ENCODE measurements around the gene VPREB3. TPM values are rescaled to one million over a fixed set of nuclear protein-coding genes. Genes with fewer than 3 reads are reported as not detected.

VPREB3 gene
- polyA plus RNA-seq, 1 donor (not counting 4 experiments of a cell fraction or from before 2014, with no cell fraction given): not detected

DNA sequence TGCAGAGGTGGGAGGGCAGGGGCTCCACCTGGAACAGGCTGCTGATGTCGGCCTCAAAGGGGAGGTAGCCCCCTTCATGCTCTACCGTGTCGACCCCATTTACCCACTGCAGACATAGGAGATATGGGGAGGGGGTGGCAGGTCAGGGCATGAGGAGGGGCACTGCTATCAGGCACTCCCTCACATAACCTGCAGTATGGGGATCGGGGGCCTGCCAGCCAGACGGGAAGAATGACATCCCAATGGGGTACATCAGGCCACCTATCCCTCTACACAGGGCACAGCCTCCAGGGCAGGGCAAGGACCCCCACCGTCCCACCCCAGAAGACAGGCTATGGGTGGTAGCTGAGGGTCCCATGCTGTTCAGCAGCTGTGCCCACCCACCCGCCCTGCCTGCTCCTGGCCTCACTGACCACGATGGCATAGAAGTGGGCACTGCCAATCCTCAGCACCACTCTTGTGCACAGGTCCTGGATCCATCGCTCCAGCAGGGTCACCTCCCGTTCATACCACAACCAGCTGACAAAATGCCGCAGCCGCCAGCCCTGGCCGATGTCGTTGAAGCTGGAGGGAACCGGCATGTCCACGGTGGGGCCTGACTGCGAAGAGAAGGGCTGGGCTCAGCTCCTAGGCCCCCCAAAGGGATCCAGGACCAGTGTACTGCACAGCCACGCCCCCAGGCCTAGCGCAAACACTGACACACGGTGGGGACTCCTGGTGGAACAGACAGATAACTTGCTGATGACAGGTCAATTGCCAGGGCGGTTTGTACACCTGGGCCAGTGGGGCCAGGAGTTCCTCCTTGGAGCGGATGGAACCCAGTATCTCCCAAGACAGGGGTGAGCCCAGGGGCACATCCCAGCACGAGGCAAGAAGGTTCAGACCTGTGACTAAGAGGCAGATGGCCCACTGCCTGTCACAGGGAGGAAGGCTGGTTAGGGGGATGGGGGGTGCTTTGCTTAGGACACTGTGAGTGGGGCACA lies 39.3 kb downstream of the VPREB3 start:
- Histone ChIP-seq H3K36me3 (ENCODE audit: control insufficient read depth in 2 of 2, extremely low read depth in 1 of 2, insufficient read depth in 2 of 2, low read length in 2 of 2) (peaks cover 12 to 13% of the 10 kb centered on the region in 2 experiments), H3K27ac (ENCODE audit: control insufficient read depth, insufficient read depth, low read length) (no peak overlapping the region), H2AFZ (ENCODE audit: control insufficient read depth, low read length) (no peak overlapping the region), H3K9me3 (ENCODE audit: control insufficient read depth, low read depth, low read length) (no peaks in the 10 kb centered on the region), H4K20me1 (ENCODE audit: control insufficient read depth, extremely low read depth, insufficient read depth, low read length) (no peaks in the 10 kb centered on the region), H3K27me3 (ENCODE audit: control insufficient read depth, extremely low read depth, insufficient read depth, low read length) (no peaks in the 10 kb centered on the region), H3K4me3 (ENCODE audit: control insufficient read depth in 2 of 3, extremely low read depth in 1 of 3, insufficient read depth in 2 of 3, low read depth in 1 of 3, low read length in 3 of 3) (no peak overlapping the region), H3K4me2 (ENCODE audit: control insufficient read depth, extremely low read depth, insufficient read depth, low read depth, low read length) (no peak overlapping the region), H3K9ac (ENCODE audit: control insufficient read depth, extremely low read depth, insufficient read depth, low read length) (no peak overlapping the region), H3K9me1 (ENCODE audit: control insufficient read depth, extremely low read depth, insufficient read depth, low read length) (no peaks in the 10 kb centered on the region), H3K79me2 (ENCODE audit: control insufficient read depth, insufficient read depth, low read length) (peaks cover 9% of the 10 kb centered on the region), H3K4me1 (ENCODE audit: control insufficient read depth, extremely low read depth, insufficient read depth, low read length) (no peaks in the 10 kb centered on the region)
- dilution Hi-C loops (cut with MboI; ENCODE audit: extremely low pct_ligation_motif_present, low sequenced_read_pairs): no loop called here
- FAIRE-seq (no peak), DNase-seq (ENCODE audit: low read depth, low spot score) (no peak)
- no peak for TF ChIP-seq EZH2 (IDR thresholded peaks at IDR 0.05; ENCODE audit: low read length)
- TF ChIP-seq, protein P1, sequence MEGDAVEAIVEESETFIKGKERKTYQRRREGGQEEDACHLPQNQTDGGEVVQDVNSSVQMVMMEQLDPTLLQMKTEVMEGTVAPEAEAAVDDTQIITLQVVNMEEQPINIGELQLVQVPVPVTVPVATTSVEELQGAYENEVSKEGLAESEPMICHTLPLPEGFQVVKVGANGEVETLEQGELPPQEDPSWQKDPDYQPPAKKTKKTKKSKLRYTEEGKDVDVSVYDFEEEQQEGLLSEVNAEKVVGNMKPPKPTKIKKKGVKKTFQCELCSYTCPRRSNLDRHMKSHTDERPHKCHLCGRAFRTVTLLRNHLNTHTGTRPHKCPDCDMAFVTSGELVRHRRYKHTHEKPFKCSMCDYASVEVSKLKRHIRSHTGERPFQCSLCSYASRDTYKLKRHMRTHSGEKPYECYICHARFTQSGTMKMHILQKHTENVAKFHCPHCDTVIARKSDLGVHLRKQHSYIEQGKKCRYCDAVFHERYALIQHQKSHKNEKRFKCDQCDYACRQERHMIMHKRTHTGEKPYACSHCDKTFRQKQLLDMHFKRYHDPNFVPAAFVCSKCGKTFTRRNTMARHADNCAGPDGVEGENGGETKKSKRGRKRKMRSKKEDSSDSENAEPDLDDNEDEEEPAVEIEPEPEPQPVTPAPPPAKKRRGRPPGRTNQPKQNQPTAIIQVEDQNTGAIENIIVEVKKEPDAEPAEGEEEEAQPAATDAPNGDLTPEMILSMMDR (optimal IDR thresholded peaks at IDR 0.05 in 1 of 3, IDR thresholded peaks at IDR 0.05 in 1 of 3, conservative IDR thresholded peaks at IDR 0.05 in 1 of 3; ENCODE audit: extremely low read depth in 1 of 3, insufficient read depth in 2 of 3, low read length in 3 of 3): no peak

DNA sequence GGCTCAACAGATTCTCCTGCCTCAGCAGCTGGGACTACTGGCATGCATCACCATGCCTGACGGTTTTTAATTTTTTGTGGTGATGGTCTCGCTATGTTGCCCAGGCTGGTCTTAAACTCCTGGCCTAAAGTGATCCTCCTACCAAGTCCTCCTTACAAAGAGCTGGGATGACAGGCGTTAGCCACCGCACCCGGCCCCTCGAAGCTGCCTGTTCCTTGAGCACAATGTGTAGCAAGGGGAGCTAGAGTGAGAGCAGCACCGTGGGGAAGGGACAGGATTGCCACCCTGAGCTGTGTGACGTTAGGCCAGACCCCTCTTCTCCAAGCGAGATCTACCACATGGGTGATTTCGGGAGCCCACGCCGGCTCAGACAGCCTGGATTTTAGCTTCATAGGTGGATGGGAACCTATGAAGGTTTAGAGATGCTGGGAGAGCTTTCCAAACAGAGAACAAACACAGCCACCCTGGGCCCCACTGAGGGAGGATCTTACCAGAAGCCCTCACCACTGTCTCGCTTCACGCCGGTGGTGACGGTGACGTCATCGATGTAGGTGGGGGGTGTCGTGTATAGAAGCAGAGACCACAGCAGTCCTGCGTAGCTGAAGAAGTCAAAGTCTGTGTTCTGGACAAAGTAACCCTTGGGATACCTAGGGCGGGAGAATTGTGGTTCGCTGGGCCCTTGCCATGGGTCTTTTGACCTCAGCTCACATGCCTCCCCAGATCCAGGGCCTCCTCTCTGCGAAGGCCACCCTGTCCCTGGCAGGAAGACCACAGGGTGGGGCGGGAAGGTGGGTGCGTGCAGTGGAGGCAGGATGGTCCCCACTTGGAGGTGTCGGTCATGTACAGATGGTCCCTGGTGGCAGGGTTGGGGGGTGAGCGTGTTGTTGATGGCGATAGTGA lies 40.3 kb downstream of the VPREB3 start:
- peaks cover 17 to 20% of the 10 kb centered on the region in 2 experiments for H3K36me3 ChIP-seq (ENCODE audit: control insufficient read depth in 2 of 2, extremely low read depth in 1 of 2, insufficient read depth in 2 of 2, low read length in 2 of 2)

More for the DNA sequence above, 40.3 kb downstream of the VPREB3 start:
- DNase-seq (ENCODE audit: low read depth, low spot score) (no peak), FAIRE-seq (no peak)
- Histone ChIP-seq H3K27me3 (ENCODE audit: control insufficient read depth, extremely low read depth, insufficient read depth, low read length) (no peaks in the 10 kb centered on the region), H3K4me3 (ENCODE audit: control insufficient read depth in 2 of 3, extremely low read depth in 1 of 3, insufficient read depth in 2 of 3, low read depth in 1 of 3, low read length in 3 of 3) (no peak overlapping the region), H3K27ac (ENCODE audit: control insufficient read depth, insufficient read depth, low read length) (no peak overlapping the region), H3K9me1 (ENCODE audit: control insufficient read depth, extremely low read depth, insufficient read depth, low read length) (no peaks in the 10 kb centered on the region), H3K4me2 (ENCODE audit: control insufficient read depth, extremely low read depth, insufficient read depth, low read depth, low read length) (no peak overlapping the region), H3K9ac (ENCODE audit: control insufficient read depth, extremely low read depth, insufficient read depth, low read length) (no peak overlapping the region), H2AFZ (ENCODE audit: control insufficient read depth, low read length) (no peak overlapping the region), H3K79me2 (ENCODE audit: control insufficient read depth, insufficient read depth, low read length) (peaks cover 9% of the 10 kb centered on the region), H3K4me1 (ENCODE audit: control insufficient read depth, extremely low read depth, insufficient read depth, low read length) (no peaks in the 10 kb centered on the region), H3K9me3 (ENCODE audit: control insufficient read depth, low read depth, low read length) (no peaks in the 10 kb centered on the region), H4K20me1 (ENCODE audit: control insufficient read depth, extremely low read depth, insufficient read depth, low read length) (no peaks in the 10 kb centered on the region)
- TF ChIP-seq, protein P1 (optimal IDR thresholded peaks at IDR 0.05 in 1 of 3, IDR thresholded peaks at IDR 0.05 in 1 of 3, conservative IDR thresholded peaks at IDR 0.05 in 1 of 3; ENCODE audit: extremely low read depth in 1 of 3, insufficient read depth in 2 of 3, low read length in 3 of 3): no peak
- no peak for TF ChIP-seq EZH2 (IDR thresholded peaks at IDR 0.05; ENCODE audit: low read length)
- dilution Hi-C loops (cut with MboI; ENCODE audit: extremely low pct_ligation_motif_present, low sequenced_read_pairs): no loop called here
